Measurements from ENCODE around the gene STPG2.

DNA sequence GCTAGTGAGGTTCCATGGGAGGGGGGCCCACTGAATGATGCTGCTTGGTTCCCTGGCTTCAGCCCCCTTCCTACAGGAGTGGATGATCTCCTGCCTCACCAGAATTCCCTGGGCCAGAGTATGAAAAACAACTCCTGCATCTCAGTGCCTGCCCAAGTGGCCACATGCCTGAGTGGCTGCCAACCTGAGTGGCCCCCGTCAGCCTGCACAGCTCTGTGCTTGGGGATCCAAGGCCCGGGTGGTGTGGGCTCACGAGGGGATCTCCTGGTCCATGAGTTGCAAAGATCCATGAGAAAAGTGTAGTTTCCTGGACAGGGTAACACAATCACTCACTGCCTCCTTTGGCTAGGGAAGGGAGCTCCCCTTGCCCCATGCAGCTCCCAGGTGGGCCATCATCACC lies 17.1 kb downstream of the STPG2 start:
- TF ChIP-seq, protein P1, sequence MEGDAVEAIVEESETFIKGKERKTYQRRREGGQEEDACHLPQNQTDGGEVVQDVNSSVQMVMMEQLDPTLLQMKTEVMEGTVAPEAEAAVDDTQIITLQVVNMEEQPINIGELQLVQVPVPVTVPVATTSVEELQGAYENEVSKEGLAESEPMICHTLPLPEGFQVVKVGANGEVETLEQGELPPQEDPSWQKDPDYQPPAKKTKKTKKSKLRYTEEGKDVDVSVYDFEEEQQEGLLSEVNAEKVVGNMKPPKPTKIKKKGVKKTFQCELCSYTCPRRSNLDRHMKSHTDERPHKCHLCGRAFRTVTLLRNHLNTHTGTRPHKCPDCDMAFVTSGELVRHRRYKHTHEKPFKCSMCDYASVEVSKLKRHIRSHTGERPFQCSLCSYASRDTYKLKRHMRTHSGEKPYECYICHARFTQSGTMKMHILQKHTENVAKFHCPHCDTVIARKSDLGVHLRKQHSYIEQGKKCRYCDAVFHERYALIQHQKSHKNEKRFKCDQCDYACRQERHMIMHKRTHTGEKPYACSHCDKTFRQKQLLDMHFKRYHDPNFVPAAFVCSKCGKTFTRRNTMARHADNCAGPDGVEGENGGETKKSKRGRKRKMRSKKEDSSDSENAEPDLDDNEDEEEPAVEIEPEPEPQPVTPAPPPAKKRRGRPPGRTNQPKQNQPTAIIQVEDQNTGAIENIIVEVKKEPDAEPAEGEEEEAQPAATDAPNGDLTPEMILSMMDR (IDR thresholded peaks at IDR 0.05; ENCODE audit: control extremely low read depth in 1 of 3, insufficient read depth in 1 of 3, low read depth in 1 of 3, low read length in 3 of 3): no peak
- TF ChIP-seq SUZ12 (IDR thresholded peaks at IDR 0.05; ENCODE audit: low read length) (no peak), TAF1 (IDR thresholded peaks at IDR 0.05; ENCODE audit: low read depth, low read length) (no peak), BRCA1 (IDR thresholded peaks at IDR 0.05; ENCODE audit: low read depth, low read length) (no peak)

All from H1 (cell line).